ENCODE data around the gene PTOV1. TPM values are rescaled to one million over a fixed set of nuclear protein-coding genes. Genes with fewer than 3 reads are reported as not detected.
A peak's percentile ranks its signal among the peaks of the same experiment; 100 is the strongest.

The PTOV1 gene
- total and polyA plus RNA-seq, 2 of the 13 experiments (the other 11 are each of a cell fraction or from before 2014, with no cell fraction given), result 63.5 to 68.5 TPM

DNA sequence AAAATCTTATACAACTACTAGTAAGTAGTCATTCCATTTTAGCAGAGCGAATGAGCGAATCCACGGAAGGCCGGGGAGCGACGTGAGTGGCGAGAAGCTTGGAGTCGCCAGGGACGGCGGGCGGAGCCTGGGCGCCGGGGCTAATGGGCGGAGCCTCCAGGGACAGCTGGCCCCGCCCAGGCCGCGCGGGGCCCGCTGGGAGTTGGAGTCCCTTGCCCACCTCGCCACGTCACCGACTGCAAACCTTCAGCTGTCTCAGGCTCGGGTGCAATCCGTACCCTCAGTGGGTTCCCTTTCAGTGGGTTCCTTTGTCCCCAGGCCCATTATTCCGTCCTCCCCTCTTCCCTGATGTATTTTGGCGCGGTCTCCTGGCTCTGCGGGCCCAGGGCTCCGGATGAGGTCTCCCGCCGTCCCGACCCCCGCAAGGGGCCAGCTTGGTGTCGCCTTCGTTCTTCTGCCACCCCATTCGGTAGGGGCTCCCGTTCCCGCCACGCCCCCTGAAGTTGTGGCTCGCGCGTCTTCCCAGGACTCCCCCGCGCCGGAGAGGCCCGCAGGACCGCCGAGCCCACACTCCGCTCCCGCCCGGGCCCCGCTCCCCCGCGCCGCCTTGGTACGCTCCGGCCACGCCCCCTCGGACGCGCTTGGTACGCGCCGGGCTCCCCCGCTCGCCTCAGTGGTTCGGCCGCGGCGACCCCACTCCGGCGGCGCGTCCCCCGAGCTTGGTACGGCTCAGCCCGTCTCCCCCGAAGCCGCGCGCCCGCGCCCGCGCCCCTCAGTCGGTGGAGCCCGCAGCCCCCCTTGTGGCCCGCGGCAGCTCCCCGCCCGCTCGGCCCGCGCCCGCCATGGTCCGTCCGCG, at the start of gene PTOV1 (continued):
- TF ChIP-seq ZNF609 (CRISPR knock-in tag; IDR thresholded peaks at IDR 0.05; ENCODE audit: borderline replicate concordance) (peak; percentile 21; the same call in 1 of the 2 replicates), KMT2B (CRISPR knock-in tag; IDR thresholded peaks at IDR 0.05) (peak; percentile 56), ZUFSP (CRISPR knock-in tag; IDR thresholded peaks at IDR 0.05; ENCODE audit: borderline replicate concordance) (no peak), HDAC6 (IDR thresholded peaks at IDR 0.05; ENCODE audit: low read depth, low read length) (no peak), KLF16 (CRISPR knock-in tag; IDR thresholded peaks at IDR 0.05) (peak in 1 of 2 experiments; percentile 55; a peak in 1 of 4 replicates), PLRG1 (conservative IDR thresholded peaks at IDR 0.05) (no peak), RFXANK (CRISPR knock-in tag; IDR thresholded peaks at IDR 0.05) (no peak), ZFAT (CRISPR knock-in tag; conservative IDR thresholded peaks at IDR 0.05) (no peak), YY1 (IDR thresholded peaks at IDR 0.05; ENCODE audit: insufficient read depth, insufficient replicate concordance, low read depth, low read length) (peak; percentile 69), HMG20A (CRISPR knock-in tag; IDR thresholded peaks at IDR 0.05; ENCODE audit: borderline replicate concordance) (no peak), FOXM1 (CRISPR knock-in tag; IDR thresholded peaks at IDR 0.05) (no peak), ZFP90 (CRISPR knock-in tag; IDR thresholded peaks at IDR 0.05; ENCODE audit: borderline replicate concordance) (no peak), BHLHE40 (IDR thresholded peaks at IDR 0.05; ENCODE audit: low read length) (peak; percentile 96), MNT (IDR thresholded peaks at IDR 0.05) (0 out of 2 replicates have a peak, but pooled peaks have one; percentile 6), IRX3 (CRISPR knock-in tag; IDR thresholded peaks at IDR 0.05; ENCODE audit: borderline replicate concordance, low read depth) (0 out of 2 replicates have a peak, but pooled peaks have one; percentile 46)
- TF ChIP-seq, protein P1, sequence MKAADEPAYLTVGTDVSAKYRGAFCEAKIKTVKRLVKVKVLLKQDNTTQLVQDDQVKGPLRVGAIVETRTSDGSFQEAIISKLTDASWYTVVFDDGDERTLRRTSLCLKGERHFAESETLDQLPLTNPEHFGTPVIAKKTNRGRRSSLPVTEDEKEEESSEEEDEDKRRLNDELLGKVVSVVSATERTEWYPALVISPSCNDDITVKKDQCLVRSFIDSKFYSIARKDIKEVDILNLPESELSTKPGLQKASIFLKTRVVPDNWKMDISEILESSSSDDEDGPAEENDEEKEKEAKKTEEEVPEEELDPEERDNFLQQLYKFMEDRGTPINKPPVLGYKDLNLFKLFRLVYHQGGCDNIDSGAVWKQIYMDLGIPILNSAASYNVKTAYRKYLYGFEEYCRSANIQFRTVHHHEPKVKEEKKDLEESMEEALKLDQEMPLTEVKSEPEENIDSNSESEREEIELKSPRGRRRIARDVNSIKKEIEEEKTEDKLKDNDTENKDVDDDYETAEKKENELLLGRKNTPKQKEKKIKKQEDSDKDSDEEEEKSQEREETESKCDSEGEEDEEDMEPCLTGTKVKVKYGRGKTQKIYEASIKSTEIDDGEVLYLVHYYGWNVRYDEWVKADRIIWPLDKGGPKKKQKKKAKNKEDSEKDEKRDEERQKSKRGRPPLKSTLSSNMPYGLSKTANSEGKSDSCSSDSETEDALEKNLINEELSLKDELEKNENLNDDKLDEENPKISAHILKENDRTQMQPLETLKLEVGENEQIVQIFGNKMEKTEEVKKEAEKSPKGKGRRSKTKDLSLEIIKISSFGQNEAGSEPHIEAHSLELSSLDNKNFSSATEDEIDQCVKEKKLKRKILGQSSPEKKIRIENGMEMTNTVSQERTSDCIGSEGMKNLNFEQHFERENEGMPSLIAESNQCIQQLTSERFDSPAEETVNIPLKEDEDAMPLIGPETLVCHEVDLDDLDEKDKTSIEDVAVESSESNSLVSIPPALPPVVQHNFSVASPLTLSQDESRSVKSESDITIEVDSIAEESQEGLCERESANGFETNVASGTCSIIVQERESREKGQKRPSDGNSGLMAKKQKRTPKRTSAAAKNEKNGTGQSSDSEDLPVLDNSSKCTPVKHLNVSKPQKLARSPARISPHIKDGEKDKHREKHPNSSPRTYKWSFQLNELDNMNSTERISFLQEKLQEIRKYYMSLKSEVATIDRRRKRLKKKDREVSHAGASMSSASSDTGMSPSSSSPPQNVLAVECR (CRISPR knock-in tag; IDR thresholded peaks at IDR 0.05; ENCODE audit: borderline replicate concordance), result peak; percentile 81; the same call in 1 of the 2 replicates

All from HepG2 (cell line).